ENCODE results near the gene SERPINE2.

Gene SERPINE2

GRCh38 chr2:223937535-223937934, 101.6 kb downstream of the SERPINE2 start:
- no peak for DNase-seq

GRCh38 chr2:223936862-223937326, 102.2 kb downstream of the SERPINE2 start:
- no peak for DNase-seq

GRCh38 chr2:223935459-223936125, 103.5 kb downstream of the SERPINE2 start:
- DNase-seq = no peak

- no peak for DNase-seq
These were observed 104.2 kb downstream of the SERPINE2 start for GRCh38 chr2:223934870-223935269.

GRCh38 chr2:223932816-223933800, 106.0 kb downstream of the SERPINE2 start:
- DNase-seq = no peak

- no peak for DNase-seq
These were observed 108.7 kb downstream of the SERPINE2 start for GRCh38 chr2:223930103-223930976.

- no peak for DNase-seq
These were observed 109.4 kb downstream of the SERPINE2 start for GRCh38 chr2:223929571-223930102.

- no peak for DNase-seq
These were observed 110.7 kb downstream of the SERPINE2 start for GRCh38 chr2:223928113-223929006.

- DNase-seq = no peak
These were observed 114.0 kb downstream of the SERPINE2 start for GRCh38 chr2:223925106-223925505.

Data from NCI-H2107 (cell line).